Measurements from ENCODE around the gene CEP63.

Gene CEP63

DNA sequence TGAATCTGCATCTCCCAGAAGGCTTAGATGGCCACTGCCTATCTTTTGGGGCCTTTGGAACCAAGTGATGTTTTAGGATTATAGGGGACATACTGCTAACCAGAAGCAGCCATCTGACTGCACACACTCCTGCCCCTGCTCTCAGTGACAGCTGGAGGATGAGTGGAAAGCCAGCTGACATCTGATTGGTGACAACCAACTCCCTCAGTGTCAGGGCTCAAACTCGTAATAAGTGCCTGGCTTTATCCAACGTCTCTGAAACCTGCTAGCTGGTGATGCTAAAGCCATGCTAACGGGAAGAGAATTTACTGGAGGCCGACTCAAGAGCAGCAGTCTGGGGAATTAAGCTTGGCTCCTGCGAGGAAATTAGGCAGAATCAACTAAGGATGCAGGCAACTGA lies 129.9 kb downstream of the CEP63 start:
- TF ChIP-seq CTCF (IDR thresholded peaks at IDR 0.05; ENCODE audit: low read depth, low read length): no peak
- DNase-seq: no peak
- no peaks in the 10 kb centered on the region for H3K9me3 ChIP-seq
- H3K4me3 ChIP-seq (ENCODE audit: low read depth, low read length): no peak overlapping the region
- peaks cover 3% of the 10 kb centered on the region; the same call in 1 of the 2 replicates for H3K4me1 ChIP-seq
- no peaks in the 10 kb centered on the region for H3K36me3 ChIP-seq
- H3K27me3 ChIP-seq: no peaks in the 10 kb centered on the region

- no peak overlapping the region for H3K4me3 ChIP-seq (ENCODE audit: low read depth, low read length)
- no peaks in the 10 kb centered on the region for H3K9me3 ChIP-seq
- TF ChIP-seq CTCF (IDR thresholded peaks at IDR 0.05; ENCODE audit: low read depth, low read length): no peak
- H3K36me3 ChIP-seq: no peaks in the 10 kb centered on the region
- no peaks in the 10 kb centered on the region for H3K27me3 ChIP-seq
- no peaks in the 10 kb centered on the region; the same call in 1 of the 2 replicates for H3K4me1 ChIP-seq
- DNase-seq: no peak
These were observed 132.0 kb downstream of the CEP63 start for GRCh38 chr3:134617608-134618477.

- no peaks in the 10 kb centered on the region for H3K36me3 ChIP-seq
- H3K4me1 ChIP-seq: no peaks in the 10 kb centered on the region; the same call in 1 of the 2 replicates
- no peaks in the 10 kb centered on the region for H3K27me3 ChIP-seq
- H3K9me3 ChIP-seq: no peaks in the 10 kb centered on the region
- no peak for TF ChIP-seq CTCF (IDR thresholded peaks at IDR 0.05; ENCODE audit: low read depth, low read length)
- H3K4me3 ChIP-seq (ENCODE audit: low read depth, low read length): no peak overlapping the region
- DNase-seq: no peak
These were observed 132.8 kb downstream of the CEP63 start for GRCh38 chr3:134618478-134619300.

DNA sequence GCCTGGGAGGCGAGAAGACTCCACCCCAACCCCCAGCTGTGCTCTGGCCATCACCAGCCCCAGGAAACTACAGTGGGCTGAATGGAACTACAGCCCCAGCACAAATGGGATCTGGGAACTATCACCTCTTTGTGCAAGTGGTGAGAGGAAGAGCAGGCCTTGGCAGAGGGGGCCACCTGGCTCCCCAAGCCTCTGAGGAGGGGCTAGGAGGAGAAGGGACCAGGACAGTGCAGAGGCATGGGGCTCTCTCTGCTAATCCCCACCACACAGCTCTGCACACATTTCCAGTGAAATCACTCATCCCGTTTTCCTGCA lies 133.4 kb downstream of the CEP63 start:
- no peak overlapping the region for H3K4me3 ChIP-seq (ENCODE audit: low read depth, low read length)
- no peaks in the 10 kb centered on the region; the same call in 1 of the 2 replicates for H3K4me1 ChIP-seq
- no peak for DNase-seq
- no peaks in the 10 kb centered on the region for H3K9me3 ChIP-seq
- H3K36me3 ChIP-seq: no peaks in the 10 kb centered on the region
- H3K27me3 ChIP-seq: no peaks in the 10 kb centered on the region
- no peak for TF ChIP-seq CTCF (IDR thresholded peaks at IDR 0.05; ENCODE audit: low read depth, low read length)

DNA sequence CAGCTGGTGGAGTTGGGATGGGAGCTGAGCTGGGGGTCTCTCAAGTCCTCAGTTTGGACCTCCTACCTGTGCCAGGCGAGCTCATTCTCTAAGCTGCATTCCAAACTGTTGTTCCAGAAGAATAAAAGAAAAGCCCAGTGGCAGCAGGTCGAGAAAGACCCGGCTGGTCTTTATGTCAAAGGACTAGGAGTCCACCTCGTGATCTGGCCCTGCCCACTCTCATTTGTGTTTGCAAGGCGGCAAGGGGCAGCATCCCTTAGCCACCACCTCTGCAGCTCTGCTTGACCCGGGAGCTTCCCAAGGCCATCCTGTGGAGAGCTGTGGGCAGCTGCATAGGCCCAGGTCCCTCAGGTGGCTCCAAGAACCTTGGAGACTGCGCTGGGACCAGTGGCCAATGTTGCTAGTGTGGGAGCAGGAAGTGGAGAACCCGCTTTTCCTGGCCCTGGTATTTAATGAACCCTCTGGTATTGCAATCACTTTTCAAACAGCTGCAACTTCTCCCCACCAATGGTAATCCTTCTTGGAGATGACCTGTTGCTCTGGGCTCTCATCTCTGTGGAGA lies 134.1 kb downstream of the CEP63 start:
- H3K36me3 ChIP-seq: no peaks in the 10 kb centered on the region
- no peaks in the 10 kb centered on the region for H3K27me3 ChIP-seq
- H3K4me1 ChIP-seq: no peaks in the 10 kb centered on the region; the same call in 1 of the 2 replicates
- TF ChIP-seq CTCF (IDR thresholded peaks at IDR 0.05; ENCODE audit: low read depth, low read length): no peak
- H3K9me3 ChIP-seq: no peaks in the 10 kb centered on the region
- no peak overlapping the region for H3K4me3 ChIP-seq (ENCODE audit: low read depth, low read length)
- DNase-seq: no peak
